Fibroblast of lung (primary cell): ENCODE data around the gene FERMT2.

Experiments used
- EZH2 ChIP-seq: IDR thresholded peaks from 2 replicates; pipeline ENCODE4 v1.5.1; 2012; ENCODE audit warnings: low read length, control low read depth, mild to moderate bottlenecking; ENCODE audit errors: missing control alignments
- TF ChIP-seq, protein P1 (sequence below), 2 donors: IDR thresholded peaks in 1 of 2; conservative IDR thresholded peaks in 1 of 2; 1 replicate in 1 of 2; 2 replicates in 1 of 2; pipeline ENCODE4 v1.5.1; 2011 to 2012; ENCODE audit warnings: low read length in 2 of 2, control low read depth in 1 of 2, inconsistent platforms in 1 of 2, low read depth in 1 of 2, mild to moderate bottlenecking in 1 of 2

DNA sequence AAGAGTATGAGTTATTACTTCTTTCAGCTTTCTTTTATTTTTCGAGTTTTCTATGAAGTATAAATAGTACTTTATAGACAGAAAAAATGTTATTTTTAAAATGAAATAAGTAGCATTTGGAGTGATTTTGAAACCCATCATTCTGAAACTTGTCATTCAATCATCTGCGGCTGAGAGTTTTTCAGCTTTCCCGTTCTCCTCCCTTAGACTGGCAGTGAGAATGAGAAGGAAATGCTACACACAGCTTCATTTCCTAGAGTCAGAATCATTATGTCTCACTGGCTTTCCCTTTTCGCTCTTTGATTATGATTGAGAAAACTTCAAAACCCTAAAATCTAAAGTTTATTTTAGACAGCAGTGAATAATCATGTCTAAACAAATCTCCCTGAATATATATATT lies 125.8 kb downstream of the FERMT2 start:
- TF ChIP-seq, protein P1, sequence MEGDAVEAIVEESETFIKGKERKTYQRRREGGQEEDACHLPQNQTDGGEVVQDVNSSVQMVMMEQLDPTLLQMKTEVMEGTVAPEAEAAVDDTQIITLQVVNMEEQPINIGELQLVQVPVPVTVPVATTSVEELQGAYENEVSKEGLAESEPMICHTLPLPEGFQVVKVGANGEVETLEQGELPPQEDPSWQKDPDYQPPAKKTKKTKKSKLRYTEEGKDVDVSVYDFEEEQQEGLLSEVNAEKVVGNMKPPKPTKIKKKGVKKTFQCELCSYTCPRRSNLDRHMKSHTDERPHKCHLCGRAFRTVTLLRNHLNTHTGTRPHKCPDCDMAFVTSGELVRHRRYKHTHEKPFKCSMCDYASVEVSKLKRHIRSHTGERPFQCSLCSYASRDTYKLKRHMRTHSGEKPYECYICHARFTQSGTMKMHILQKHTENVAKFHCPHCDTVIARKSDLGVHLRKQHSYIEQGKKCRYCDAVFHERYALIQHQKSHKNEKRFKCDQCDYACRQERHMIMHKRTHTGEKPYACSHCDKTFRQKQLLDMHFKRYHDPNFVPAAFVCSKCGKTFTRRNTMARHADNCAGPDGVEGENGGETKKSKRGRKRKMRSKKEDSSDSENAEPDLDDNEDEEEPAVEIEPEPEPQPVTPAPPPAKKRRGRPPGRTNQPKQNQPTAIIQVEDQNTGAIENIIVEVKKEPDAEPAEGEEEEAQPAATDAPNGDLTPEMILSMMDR (conservative IDR thresholded peaks at IDR 0.05 in 1 of 2, IDR thresholded peaks at IDR 0.05 in 1 of 2; ENCODE audit: low read depth in 1 of 2, low read length in 2 of 2) = no peak
- no peak for TF ChIP-seq EZH2
